H54 (cell line): ENCODE measurements around the gene EMB.
"Not testable (repeated sequence)": the region's sequence is repeated elsewhere in the genome, so short reads cannot be mapped to it uniquely, and the experiment has no call there.

ENCODE experiments used
- DNase-seq: peaks from one replicate; pipeline ENCODE4 v3.0.0; 2011; ENCODE audit warnings: low spot score, mixed read lengths; ENCODE audit not compliant: insufficient read length
- FAIRE-seq: peaks from 3 replicates; lab custom pipeline; 2011; peaks lifted over from hg19 to GRCh38; lab: Jason Lieb, UNC
- POLR2A ChIP-seq: IDR thresholded peaks from 2 replicates; pipeline ENCODE4 v1.6.1; 2011; ENCODE audit warnings: low read depth, mild to moderate bottlenecking, low read length

EMB gene, protein sequence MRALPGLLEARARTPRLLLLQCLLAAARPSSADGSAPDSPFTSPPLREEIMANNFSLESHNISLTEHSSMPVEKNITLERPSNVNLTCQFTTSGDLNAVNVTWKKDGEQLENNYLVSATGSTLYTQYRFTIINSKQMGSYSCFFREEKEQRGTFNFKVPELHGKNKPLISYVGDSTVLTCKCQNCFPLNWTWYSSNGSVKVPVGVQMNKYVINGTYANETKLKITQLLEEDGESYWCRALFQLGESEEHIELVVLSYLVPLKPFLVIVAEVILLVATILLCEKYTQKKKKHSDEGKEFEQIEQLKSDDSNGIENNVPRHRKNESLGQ

DNA sequence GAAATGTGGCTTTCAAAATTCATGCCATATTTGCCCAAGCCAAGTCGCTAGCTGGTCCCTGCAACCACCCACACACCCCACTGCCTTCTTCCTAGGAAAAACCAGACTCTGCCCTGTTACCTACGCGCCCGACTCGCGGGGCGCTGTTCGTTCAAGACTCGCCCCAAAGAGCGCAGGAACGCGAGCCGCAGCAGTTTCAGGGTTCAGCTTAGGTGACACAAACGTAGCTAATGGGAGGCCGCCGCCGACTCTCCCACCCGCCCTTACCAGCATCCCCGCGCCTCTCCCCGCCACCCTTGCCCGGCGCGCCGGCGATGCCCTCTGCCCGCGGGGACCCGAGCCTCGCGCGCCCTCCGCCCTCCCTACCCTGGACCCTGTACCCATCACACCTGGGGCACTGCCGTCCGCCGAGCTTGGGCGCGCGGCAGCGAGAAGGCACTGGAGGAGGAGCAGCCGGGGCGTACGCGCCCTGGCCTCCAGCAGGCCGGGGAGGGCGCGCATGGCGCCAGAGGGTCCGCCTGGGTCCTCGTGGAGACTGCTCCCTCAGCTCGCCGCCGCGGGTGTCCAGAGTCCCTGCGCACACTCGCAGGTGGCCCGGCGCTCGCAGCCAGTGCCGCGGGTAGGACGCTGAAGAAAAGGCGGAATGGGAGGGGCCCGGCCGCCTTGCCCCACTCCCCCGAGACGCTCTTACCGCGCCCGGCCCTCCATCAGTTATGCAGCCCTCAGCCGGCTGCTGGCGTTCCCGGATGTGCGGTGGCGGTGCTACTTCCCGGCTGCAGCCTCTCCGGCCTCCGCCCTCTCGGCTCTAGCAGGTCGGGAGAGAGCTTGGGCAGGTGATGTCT lies at the start of gene EMB:
Gene EMB, minus strand, starts transcription at position 638 of the 842 bp plus-strand sequence. Its CDS starts 137 bp downstream, at position 501.
- FAIRE-seq (no peak), DNase-seq (no peak)
- no peak for TF ChIP-seq POLR2A

- FAIRE-seq = not testable (repeated sequence)
These were observed 48.4 kb upstream of the EMB start for GRCh38 chr5:50489491-50489890.

DNA sequence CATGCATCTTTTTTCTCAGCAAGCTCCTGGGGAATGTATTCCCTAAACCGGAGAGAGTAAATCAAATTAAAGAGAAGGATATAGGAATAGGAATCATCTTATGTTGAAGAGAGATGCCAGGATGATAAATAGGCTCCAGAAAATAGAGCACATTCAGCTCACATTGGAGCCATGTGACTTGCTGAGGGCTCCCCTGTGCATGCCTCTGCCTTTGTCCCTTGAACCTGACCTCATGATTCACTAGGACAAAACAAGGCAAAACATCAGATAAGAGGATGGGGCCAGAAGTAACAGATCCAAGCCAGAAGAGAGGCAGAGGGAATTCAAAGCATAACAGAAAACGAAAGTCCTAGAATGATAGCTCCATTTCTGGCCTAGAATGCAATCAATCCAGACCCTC lies 37.7 kb upstream of the EMB start:
- not testable (repeated sequence) for DNase-seq, FAIRE-seq

More at GRCh38 chr5:50489491-50489890, 48.4 kb upstream of the EMB start:
- not testable (repeated sequence) for DNase-seq

GRCh38 chr5:50476549-50476948 lies 35.5 kb upstream of the EMB start:
- DNase-seq (no peak), FAIRE-seq (peak; percentile 23)
- TF ChIP-seq POLR2A = no peak

- FAIRE-seq, DNase-seq: not testable (repeated sequence)
These were observed 23.9 kb upstream of the EMB start for GRCh38 chr5:50465015-50465414.

DNA sequence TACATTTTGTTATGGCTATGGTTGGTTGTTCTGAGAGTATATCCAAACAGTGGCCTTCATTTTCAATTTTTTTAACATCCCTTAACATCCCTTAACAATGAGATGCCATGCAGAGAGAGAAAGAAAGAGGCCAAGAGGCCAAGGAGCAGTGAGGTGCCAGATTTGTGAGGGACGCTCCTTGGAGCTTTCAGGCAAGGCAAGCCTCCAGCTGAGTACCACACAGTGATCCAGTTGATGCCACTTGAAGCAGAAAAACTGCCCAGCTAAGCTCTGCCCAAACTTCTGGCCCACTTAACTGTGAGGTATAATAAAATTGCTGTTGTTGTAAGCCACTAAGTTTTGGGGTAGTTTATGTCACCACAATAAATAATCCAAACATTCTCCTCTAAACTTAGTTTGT lies 22.6 kb upstream of the EMB start:
- no peak for TF ChIP-seq POLR2A

GRCh38 chr5:50463047-50463446 lies 22.0 kb upstream of the EMB start:
- FAIRE-seq (no peak), DNase-seq (no peak)
- no peak for TF ChIP-seq POLR2A

More for the DNA sequence above, 22.6 kb upstream of the EMB start:
- DNase-seq (no peak), FAIRE-seq (no peak)

GRCh38 chr5:50462579-50462978 lies 21.5 kb upstream of the EMB start:
- FAIRE-seq, DNase-seq: not testable (repeated sequence)

- not testable (repeated sequence) for FAIRE-seq, DNase-seq
These were observed 17.3 kb upstream of the EMB start for GRCh38 chr5:50458372-50458771.

GRCh38 chr5:50449241-50449640 lies 8.2 kb upstream of the EMB start:
- not testable (repeated sequence) for FAIRE-seq

GRCh38 chr5:50447941-50448340 lies 6.9 kb upstream of the EMB start:
- FAIRE-seq (no peak), DNase-seq (no peak)
- TF ChIP-seq POLR2A = no peak

More at GRCh38 chr5:50449241-50449640, 8.2 kb upstream of the EMB start:
- not testable (repeated sequence) for DNase-seq

DNA sequence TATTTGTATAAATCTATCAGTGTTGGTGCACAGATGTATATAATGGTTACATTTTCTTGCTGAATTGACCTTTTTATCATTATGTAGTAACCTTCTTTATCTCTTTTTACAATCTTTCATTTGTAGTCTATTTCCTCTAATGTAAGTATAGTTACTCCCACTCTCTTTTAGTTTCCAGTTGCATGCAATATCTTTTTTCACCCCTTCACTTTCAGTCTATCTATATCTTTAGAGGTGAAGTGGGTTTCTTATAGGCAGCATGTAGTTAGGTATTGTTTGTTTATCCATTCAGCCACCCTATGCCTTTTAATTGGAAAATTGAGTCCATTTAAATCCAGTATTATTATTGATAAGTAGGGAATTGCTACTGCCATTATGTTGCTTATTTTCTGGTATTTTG lies 6.1 kb upstream of the EMB start:
- DNase-seq (no peak), FAIRE-seq (no peak)
- TF ChIP-seq POLR2A = no peak

GRCh38 chr5:50445296-50445949 lies 4.3 kb upstream of the EMB start:
- DNase-seq (no peak), FAIRE-seq (no peak)
- no peak for TF ChIP-seq POLR2A

DNA sequence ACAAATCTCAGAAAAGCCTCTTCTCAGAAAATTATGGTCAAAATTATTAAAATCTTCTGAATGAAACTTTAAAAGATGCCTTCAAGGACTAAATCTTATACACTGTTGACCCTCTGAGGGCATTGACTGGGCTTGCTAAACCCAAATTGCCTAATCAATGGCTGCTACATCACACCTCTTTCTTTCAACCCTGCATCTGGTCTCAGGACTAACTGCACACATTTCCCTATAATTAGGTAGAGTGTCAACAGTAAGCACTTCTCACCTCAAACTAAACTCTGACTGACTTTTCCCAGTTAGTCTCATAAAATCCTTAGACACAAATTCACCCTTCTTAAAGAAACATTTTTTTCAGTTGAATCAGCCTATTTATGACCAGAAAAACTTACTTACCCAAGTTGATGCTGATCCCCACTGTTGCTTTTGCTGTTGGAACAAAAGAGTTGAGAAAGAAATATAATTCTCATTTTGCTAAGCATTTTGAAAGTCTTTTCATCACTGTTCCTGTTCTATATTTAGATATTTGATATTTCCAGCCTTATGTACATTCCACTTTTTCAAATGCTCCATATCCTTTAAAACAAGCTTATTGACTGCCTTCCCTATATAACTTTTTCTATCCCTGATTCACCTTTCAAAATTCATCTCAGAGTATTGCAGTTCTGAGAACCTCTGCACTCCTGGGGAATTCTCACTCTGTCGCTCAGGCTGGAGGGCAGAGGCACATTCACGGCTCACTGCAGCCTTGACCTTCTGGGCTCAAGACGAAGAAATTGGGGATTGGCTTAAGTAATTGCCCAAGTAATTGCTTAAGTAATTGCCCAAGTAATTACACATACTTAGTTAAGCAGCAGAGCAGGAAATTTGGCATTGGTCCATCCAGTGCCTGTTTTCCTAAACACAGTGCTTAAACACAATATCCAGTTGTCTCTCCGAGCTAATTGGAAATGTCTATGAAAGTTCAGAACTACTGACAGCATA lies 1.8 kb upstream of the EMB start:
- not testable (repeated sequence) for FAIRE-seq, DNase-seq
